ENCODE results near the gene COL18A1. TPM values are rescaled to one million over a fixed set of nuclear protein-coding genes. Genes with fewer than 3 reads are reported as not detected.

COL18A1 gene
- total RNA-seq, 1 donor, result 8.6 TPM

- Histone ChIP-seq H3K9me3 (ENCODE audit: low read depth, low read length) (no peaks in the 10 kb centered on the region), H3K4me3 (ENCODE audit: low read length) (no peak overlapping the region), H3K27me3 (ENCODE audit: insufficient read depth, low read length) (peaks cover 24% of the 10 kb centered on the region), H3K4me1 (ENCODE audit: insufficient read depth, low read length) (peaks cover 5% of the 10 kb centered on the region)
Observed at GRCh38 chr21:45410151-45410864, 5.3 kb downstream of the COL18A1 start.

DNA sequence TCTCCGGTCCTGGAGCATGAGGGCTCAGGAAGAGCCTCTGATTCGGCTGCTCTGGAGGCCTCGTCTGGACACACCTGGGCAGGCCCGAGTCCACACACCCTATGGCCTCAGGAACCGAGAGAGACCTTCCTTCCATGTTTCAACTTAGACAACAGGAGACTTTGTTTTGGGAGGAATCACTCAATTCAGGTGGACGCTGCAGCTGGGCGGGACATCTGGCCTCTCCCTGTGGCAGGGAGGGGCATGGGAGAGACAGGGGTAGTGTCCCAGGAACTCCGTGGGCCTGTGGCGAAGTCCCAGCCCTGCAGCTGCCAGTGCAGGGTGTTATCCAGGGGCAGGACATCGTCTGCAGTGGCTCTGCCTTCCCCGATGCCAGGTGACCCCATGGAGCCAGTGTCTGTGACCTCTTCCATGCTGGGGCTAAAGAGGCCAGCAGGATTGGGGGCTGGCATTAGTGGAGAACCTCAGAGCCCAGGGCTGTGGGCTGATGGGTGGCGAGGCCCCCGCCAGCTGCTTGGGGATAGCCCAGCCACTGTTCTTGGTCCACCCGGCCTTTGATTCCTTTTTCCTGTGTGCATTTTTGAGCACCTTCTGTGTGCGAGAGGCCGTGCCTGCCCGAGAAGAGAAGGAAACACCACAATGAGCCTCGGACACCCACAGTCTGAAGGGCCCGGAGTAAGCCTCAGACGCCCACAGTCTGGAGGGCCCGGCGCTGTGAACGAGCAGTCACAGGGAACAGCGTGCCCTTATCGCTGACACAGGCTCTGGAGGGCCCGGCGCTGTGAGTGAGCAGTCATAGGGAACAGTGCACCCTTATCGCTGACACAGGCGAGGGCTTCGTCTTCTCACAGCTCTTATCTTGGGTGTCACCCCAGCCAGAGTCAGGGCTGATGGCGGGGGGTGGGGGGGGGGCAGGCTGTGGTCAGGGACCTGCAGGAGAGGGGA, 6.2 kb downstream of the COL18A1 start:
- Histone ChIP-seq H3K27me3 (ENCODE audit: insufficient read depth, low read length) (peaks cover 20% of the 10 kb centered on the region), H3K9me3 (ENCODE audit: low read depth, low read length) (no peaks in the 10 kb centered on the region), H3K4me3 (ENCODE audit: low read length) (no peak overlapping the region), H3K4me1 (ENCODE audit: insufficient read depth, low read length) (peaks cover under 1% of the 10 kb centered on the region)

- Histone ChIP-seq H3K27me3 (ENCODE audit: insufficient read depth, low read length) (peaks cover 14% of the 10 kb centered on the region), H3K4me3 (ENCODE audit: low read length) (no peak overlapping the region), H3K9me3 (ENCODE audit: low read depth, low read length) (no peaks in the 10 kb centered on the region), H3K4me1 (ENCODE audit: insufficient read depth, low read length) (no peaks in the 10 kb centered on the region)
Observed at GRCh38 chr21:45411810-45412206, 6.8 kb downstream of the COL18A1 start.

GRCh38 chr21:45412491-45412890, 7.5 kb downstream of the COL18A1 start:
- Histone ChIP-seq H3K4me1 (ENCODE audit: insufficient read depth, low read length) (no peaks in the 10 kb centered on the region), H3K4me3 (ENCODE audit: low read length) (no peak overlapping the region), H3K9me3 (ENCODE audit: low read depth, low read length) (no peaks in the 10 kb centered on the region), H3K27me3 (ENCODE audit: insufficient read depth, low read length) (peaks cover 7% of the 10 kb centered on the region)

DNA sequence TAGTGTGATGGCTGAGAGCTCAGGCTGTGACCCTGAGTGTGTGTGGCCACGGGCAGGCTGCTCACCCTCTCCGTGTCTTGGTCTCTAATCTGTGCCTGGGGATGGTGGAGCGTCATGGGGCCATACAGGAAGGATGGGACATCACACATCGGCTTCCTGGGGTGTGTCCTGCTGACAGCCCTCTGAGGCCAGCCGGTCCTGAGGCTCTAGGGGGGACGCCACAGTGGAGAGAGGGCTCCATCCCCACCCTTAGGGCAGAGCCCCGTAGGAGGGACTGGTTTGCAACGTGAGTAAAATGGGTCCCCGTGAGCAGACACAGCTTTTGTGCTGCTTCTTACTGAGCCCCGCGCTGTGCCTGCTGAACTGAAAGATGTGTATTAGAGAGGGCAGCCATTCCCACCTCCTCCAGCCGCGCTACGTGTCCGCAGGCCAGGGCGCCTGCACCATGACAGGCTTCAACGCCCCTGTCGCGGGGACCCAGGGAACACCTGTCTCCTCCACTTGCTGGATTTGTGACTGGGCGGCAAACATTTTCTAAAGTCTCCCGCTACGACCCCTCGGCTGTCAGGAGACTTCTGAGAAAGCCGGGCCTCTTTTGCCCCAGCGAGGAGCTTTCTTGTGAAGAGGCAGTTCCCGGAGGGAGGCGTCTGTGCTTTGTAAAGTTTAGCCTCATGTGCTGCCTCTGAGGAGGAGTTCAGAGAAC, 8.1 kb downstream of the COL18A1 start:
- H3K4me3 ChIP-seq (ENCODE audit: low read length), result no peak overlapping the region
- H3K4me1 ChIP-seq (ENCODE audit: insufficient read depth, low read length), result no peaks in the 10 kb centered on the region
- peaks cover 1% of the 10 kb centered on the region for H3K27me3 ChIP-seq (ENCODE audit: insufficient read depth, low read length)
- H3K9me3 ChIP-seq (ENCODE audit: low read depth, low read length), result no peaks in the 10 kb centered on the region

- H3K4me3 ChIP-seq (ENCODE audit: low read length), result no peak overlapping the region
- no peaks in the 10 kb centered on the region for H3K4me1 ChIP-seq (ENCODE audit: insufficient read depth, low read length)
- no peaks in the 10 kb centered on the region for H3K27me3 ChIP-seq (ENCODE audit: insufficient read depth, low read length)
- no peaks in the 10 kb centered on the region for H3K9me3 ChIP-seq (ENCODE audit: low read depth, low read length)
Observed at GRCh38 chr21:45413922-45414321, 9.0 kb downstream of the COL18A1 start.

GRCh38 chr21:45414396-45415187, 9.6 kb downstream of the COL18A1 start:
- Histone ChIP-seq H3K4me3 (ENCODE audit: low read length) (no peak overlapping the region), H3K4me1 (ENCODE audit: insufficient read depth, low read length) (no peaks in the 10 kb centered on the region), H3K9me3 (ENCODE audit: low read depth, low read length) (no peaks in the 10 kb centered on the region), H3K27me3 (ENCODE audit: insufficient read depth, low read length) (no peaks in the 10 kb centered on the region)

GRCh38 chr21:45415188-45415942, 10.4 kb downstream of the COL18A1 start:
- H3K9me3 ChIP-seq (ENCODE audit: low read depth, low read length), result no peaks in the 10 kb centered on the region
- H3K27me3 ChIP-seq (ENCODE audit: insufficient read depth, low read length), result no peaks in the 10 kb centered on the region

DNA sequence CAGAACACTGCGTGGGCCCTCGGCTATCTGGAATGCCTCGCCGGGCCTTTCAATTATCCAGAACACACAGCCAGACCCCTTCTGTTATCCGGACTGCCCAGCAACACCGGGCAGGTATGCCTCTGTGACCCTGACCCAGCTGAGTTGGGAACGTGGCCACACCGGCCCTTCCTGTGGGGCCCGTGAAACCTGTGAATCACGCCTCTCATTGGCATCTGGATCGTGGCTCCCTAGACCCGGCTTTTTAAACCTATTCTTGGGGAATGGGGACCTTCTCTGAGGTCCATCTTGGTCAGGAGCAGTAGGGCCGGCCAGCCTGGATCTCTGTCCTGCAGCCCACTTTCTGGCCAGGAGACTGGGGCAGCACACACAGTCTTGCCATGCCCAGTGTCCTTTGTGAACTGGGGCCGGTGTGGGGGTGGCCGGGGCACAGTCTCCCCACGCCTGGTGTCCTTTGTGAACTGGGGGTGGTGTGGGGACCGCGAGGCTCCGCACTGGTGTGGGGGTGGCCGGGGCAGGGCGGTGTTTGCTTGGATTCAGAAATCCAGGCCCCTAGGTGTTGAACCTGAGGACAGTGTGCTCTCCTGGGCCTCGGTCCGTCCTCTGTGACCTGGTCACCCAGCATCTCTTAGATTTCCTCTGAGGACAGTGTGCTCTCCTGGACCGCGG, 11.1 kb downstream of the COL18A1 start:
- Histone ChIP-seq H3K27me3 (ENCODE audit: insufficient read depth, low read length) (no peaks in the 10 kb centered on the region), H3K4me1 (ENCODE audit: insufficient read depth, low read length) (no peaks in the 10 kb centered on the region), H3K9me3 (ENCODE audit: low read depth, low read length) (no peaks in the 10 kb centered on the region), H3K4me3 (ENCODE audit: low read length) (no peak overlapping the region)

More at GRCh38 chr21:45415188-45415942, 10.4 kb downstream of the COL18A1 start:
- Histone ChIP-seq H3K4me3 (ENCODE audit: low read length) (no peak overlapping the region), H3K4me1 (ENCODE audit: insufficient read depth, low read length) (no peaks in the 10 kb centered on the region)

DNA sequence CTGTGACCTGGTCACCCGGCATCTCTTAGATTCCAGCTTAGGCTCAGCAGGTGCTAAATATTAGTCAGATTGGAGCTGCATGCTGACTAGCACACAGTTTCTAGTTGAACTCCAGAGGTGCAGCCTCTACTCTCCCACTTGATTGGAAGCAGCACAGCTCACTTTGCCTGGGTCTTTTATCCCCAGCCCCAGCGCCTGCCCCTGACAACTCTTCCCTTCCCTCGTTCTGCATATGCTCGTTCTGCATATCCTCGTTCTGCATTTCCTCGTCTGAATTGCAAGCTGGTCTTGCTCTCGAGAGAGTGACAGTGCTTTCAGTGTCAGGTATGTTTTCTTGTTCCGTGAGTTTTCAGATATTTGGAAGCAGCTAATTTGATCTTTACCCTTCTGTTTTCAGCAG, 11.7 kb downstream of the COL18A1 start:
- Histone ChIP-seq H3K4me3 (ENCODE audit: low read length) (no peak overlapping the region), H3K4me1 (ENCODE audit: insufficient read depth, low read length) (no peaks in the 10 kb centered on the region), H3K27me3 (ENCODE audit: insufficient read depth, low read length) (no peaks in the 10 kb centered on the region), H3K9me3 (ENCODE audit: low read depth, low read length) (no peaks in the 10 kb centered on the region)

GRCh38 chr21:45417256-45417950, 12.4 kb downstream of the COL18A1 start:
- Histone ChIP-seq H3K9me3 (ENCODE audit: low read depth, low read length) (no peaks in the 10 kb centered on the region), H3K27me3 (ENCODE audit: insufficient read depth, low read length) (no peaks in the 10 kb centered on the region), H3K4me3 (ENCODE audit: low read length) (no peak overlapping the region), H3K4me1 (ENCODE audit: insufficient read depth, low read length) (no peaks in the 10 kb centered on the region)

DNA sequence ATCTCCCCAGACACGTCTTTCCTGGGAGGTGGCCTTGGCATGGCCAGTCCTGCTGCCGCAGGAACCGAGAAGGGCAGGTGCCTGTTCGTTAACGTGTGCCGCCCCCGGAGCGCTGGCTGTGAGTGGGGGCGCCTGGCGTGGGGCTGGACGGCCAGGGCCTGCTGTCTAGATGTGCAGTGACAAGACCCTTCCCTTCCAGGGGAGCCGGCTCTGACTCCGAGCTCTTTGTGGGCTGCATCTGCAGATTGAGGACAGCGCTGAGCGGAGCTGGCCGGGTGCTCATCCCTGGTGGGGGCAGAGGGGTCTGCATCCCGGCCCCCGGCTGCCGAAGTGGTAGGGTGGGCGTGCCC, 13.0 kb downstream of the COL18A1 start:
- no peaks in the 10 kb centered on the region for H3K9me3 ChIP-seq (ENCODE audit: low read depth, low read length)
- no peaks in the 10 kb centered on the region for H3K27me3 ChIP-seq (ENCODE audit: insufficient read depth, low read length)
- H3K4me3 ChIP-seq (ENCODE audit: low read length), result no peak overlapping the region
- no peaks in the 10 kb centered on the region for H3K4me1 ChIP-seq (ENCODE audit: insufficient read depth, low read length)
